HG03442 (cell line): Measurements from ENCODE around the gene MYH11.

Experiments
- ATAC-seq: cut with Tn5 transposase; IDR thresholded peaks from one replicate; pipeline ENCODE4 v1.9.1; 2021; ENCODE audit warnings: mild to moderate bottlenecking, moderate library complexity; ENCODE audit not compliant: unreplicated experiment

Gene MYH11

DNA sequence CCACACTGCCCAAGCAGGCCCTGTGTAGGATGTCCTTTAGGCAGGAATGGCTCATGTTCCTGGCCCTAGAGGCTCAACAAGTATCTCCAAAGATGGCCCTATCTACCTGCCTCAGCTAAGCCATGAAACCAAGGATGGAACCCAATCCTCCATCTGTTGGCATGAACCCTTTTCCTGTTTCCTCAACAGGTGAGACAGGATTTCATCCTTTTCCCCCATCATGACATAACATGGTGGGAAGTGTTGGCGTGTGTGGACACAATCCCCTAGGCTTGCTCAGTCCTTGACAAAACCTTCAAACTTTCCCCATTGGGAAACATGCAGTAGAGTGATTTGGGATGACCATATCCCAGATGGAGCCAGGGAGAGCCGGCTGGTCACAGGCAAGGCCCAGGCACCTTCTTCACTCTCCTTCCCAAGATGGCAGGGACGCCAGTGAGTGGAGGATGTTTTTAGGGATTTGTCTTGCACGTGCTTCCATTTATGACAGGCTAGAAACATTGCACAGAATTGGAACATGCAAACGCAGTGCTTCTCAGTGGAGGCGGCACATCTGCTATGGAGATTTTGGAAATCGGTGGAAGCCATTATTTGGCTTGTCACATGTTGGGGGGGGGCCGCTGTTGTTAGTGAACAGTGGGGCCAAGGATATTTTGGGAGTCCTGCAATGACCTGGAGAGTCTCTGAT is 77.0 kb downstream of the MYH11 start:
- no peak for ATAC-seq

GRCh38 chr16:15778999-15779614 is 77.7 kb downstream of the MYH11 start:
- no peak for ATAC-seq

- no peak for ATAC-seq
Measured at GRCh38 chr16:15778204-15778743, 78.6 kb downstream of the MYH11 start.

- no peak for ATAC-seq
Measured at GRCh38 chr16:15777533-15778203, 79.2 kb downstream of the MYH11 start.

GRCh38 chr16:15776572-15776971 is 80.3 kb downstream of the MYH11 start:
- ATAC-seq, result no peak

GRCh38 chr16:15775663-15776304 is 81.0 kb downstream of the MYH11 start:
- no peak for ATAC-seq

- no peak for ATAC-seq
Measured at GRCh38 chr16:15775209-15775608, 81.6 kb downstream of the MYH11 start.

DNA sequence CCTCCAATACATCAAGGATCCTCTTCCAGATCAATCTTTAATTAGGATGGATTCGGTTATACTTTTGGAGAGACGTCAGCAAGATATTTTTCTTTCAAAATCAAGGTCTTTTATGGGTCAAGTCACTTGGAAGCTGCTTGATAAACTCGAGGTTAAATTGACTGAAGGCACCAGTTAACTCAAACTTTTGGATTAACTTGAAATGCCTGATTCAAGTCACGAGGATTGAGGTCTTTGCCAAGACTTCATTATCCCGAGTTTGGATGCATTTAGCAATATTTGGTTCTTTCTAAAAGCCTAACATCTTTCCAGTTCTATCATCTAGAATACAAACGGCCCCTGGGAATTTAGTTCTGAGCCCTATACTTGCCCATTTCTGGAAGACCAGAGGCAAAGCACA is 82.9 kb downstream of the MYH11 start:
- ATAC-seq, result no peak

GRCh38 chr16:15772579-15773293 is 84.1 kb downstream of the MYH11 start:
- ATAC-seq, result no peak

DNA sequence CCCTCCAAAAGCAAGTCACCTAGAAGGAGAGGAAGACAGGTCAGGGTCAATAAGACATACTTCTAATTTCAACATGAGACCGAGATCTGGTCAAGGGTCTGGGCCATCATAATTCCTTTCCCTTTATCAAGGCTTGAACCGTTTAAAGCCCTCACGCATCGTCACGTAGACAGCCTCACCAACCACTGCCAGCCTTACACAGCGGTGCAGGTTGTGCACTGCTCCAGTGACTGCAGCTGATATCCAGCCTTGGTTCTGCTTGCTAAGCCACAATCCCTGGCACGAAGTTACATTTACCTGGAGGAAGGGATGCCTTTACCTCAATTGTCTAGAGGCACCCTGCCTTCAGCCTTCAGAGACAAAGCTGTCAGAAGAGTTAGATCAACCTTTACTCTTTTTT is 85.1 kb downstream of the MYH11 start:
- ATAC-seq, result no peak

DNA sequence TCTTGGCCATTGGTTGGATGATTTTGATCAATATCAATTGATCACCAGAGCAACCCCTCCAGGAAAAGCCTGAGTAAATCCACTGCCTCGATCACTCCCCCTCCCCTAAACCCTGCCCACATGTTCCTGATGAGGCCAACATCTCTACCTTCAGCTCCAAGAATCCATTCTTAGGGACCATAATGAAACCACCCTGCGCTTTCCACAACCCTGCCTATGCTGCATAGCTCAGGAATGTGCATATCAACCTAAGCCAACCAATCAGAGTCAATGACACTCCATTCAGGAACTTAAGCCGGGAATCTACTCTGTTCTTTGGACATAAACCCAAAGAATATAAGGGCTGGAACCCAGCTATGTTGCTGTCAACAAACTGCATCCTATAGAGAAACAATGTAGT is 86.3 kb downstream of the MYH11 start:
- no peak for ATAC-seq

DNA sequence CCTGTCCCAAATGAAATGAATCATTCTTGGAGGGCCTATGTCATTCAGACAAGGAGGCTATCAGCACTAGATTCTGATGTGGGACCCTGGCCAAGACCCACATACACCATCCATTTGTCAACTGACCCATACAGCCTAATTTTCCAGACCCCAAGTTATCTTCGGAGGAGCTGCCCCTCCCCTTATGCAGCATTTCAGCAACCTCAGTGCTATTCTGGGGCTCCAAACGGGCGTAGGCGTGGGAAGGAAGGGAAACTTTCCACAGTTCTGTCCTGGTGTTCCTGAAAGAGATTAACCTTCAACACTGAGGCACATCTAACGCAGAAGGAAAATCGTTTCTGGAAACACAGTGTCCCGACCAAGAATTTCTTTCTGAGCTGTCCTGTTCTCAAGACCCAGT is 86.7 kb downstream of the MYH11 start:
- ATAC-seq, result no peak

- ATAC-seq, result no peak
Measured at GRCh38 chr16:15769239-15769638, 87.6 kb downstream of the MYH11 start.

- no peak for ATAC-seq
Measured at GRCh38 chr16:15768201-15768600, 88.6 kb downstream of the MYH11 start.

DNA sequence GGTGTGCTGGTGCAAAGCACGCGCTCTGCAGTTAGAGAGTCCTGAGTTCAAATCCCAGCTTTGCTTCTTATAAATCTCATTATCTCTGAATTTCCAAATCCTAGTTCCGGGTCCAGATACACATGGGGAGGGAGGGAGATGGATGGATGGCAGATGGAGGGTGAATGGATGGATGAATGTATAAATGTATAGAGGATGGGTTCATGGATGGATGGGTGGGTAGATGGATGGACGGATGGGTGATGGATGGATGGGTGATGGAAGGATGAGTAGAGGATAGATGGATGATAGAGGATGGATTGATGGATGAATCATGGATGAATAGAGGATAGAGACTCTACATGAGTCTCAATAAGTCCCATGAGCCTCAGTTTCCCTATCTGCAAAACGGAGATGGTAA is 89.9 kb downstream of the MYH11 start:
- no peak for ATAC-seq

GRCh38 chr16:15765880-15766279 is 90.9 kb downstream of the MYH11 start:
- ATAC-seq, result peak; percentile 75

- no peak for ATAC-seq
Measured at GRCh38 chr16:15765116-15765515, 91.7 kb downstream of the MYH11 start.

DNA sequence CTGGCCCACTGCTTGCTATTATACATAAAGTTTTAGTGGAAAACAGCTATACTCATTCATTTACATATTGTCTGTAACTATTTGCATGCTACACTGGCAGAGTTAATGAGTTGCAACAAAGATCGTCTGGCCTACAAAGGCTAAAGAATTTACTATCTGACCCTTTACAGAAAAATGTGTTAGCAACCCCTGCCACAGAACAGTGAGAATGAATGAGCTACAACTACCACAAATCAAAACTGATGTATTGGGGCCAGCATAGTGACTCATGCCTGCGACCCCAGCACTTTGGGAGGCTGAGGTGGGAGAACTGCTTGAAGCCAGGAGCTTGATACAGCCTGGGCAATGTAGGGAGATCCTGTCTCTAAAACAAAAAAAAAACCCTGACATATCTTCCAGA is 92.7 kb downstream of the MYH11 start:
- ATAC-seq, result no peak

DNA sequence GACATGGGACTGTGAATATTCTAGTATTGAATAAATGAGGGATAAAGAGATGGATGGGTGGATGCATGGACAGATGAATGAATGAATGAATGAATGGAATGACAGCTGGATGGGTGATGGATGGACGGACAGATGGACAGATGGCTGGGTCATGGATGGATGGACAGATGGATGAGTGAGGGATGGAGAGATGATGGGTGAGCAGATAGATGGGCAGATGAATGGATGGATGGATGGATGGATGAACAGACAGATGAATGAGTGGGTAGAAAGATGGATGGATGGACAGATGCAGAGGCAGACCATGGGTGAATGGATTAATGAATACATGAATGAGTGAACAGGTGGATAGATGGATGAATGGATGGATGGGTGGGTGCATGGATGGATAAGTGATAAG is 96.7 kb downstream of the MYH11 start:
- no peak for ATAC-seq

DNA sequence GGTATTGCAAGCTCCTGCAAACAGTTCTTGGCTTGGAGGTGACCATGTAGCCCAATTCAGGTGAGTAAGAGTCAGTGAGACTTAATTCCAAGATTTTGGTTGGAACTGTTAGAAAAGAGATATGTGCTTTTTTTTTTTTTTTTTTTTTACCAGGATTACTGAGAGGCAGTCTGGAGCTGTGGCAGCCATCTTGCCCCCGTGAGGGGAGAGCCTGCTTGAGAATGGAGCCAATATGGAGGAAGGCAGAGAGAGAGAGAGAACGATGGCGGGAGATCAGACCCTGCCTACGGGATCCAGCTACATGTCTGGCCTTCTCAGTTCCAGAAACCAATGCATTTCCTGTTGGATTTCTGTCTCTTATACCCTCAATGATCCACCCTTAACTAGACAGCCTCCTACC is 97.8 kb downstream of the MYH11 start:
- ATAC-seq, result no peak
